ENCODE data around the gene PCSK1N. TPM values are rescaled to one million over a fixed set of nuclear protein-coding genes. Genes with fewer than 3 reads are reported as not detected.
"Not testable (repeated sequence)": the region's sequence is repeated elsewhere in the genome, so short reads cannot be mapped to it uniquely, and the experiment has no call there.

Gene PCSK1N
- total RNA-seq, result 10 to 100 TPM in 1 of 4 donors, 1 to 10 TPM in 3; 2.9 to 15.2 (median 7.7) TPM

- DNase-seq (ENCODE audit: extremely low spot score), result no peak
- 60% methylated on average over 17 of the region's 35 CpGs for WGBS
- H3K4me1 ChIP-seq, result peaks cover 4 to 26% (median 14%) of the 10 kb centered on the region in 4 donors
- intact Hi-C loops (cut with DNase I), result no loop called here
- no peaks in the 10 kb centered on the region for H3K36me3 ChIP-seq
- H3K4me3 ChIP-seq, result peak within 1 kb of the TSS in 3 of 4 donors; percentile 33 to 46 (median 37)
- no peak within 1 kb of the TSS for H3K27ac ChIP-seq (replicated peaks in 1 of 4)
- peaks cover 0 to 48% (median 12%) of the 10 kb centered on the region in 4 donors for H3K27me3 ChIP-seq
- TF ChIP-seq CTCF (IDR thresholded peaks at IDR 0.05) (no peak), POLR2AphosphoS5 (IDR thresholded peaks at IDR 0.05) (no peak), EP300 (IDR thresholded peaks at IDR 0.05) (no peak), POLR2A (IDR thresholded peaks at IDR 0.05; ENCODE audit: low read depth) (no peak)
- H3K9me3 ChIP-seq, result no peaks in the 10 kb centered on the region
These were observed at the start of gene PCSK1N for GRCh38 chrX:48835524-48836329. PCSK1N (minus strand) TSS chrX:48835610; CDS start chrX:48835532, 78 bp downstream.

- no peaks in the 10 kb centered on the region for H3K4me1 ChIP-seq
- no peaks in the 10 kb centered on the region for H3K27me3 ChIP-seq
- intact Hi-C loops (cut with DNase I), result no loop called here
- no peak overlapping the region for H3K27ac ChIP-seq (replicated peaks in 1 of 4)
- no peak overlapping the region for H3K4me3 ChIP-seq
- H3K9me3 ChIP-seq, result no peaks in the 10 kb centered on the region
- H3K36me3 ChIP-seq, result no peaks in the 10 kb centered on the region
- no peak for DNase-seq (ENCODE audit: extremely low spot score)
- TF ChIP-seq CTCF (IDR thresholded peaks at IDR 0.05) (no peak), POLR2AphosphoS5 (IDR thresholded peaks at IDR 0.05) (no peak), POLR2A (IDR thresholded peaks at IDR 0.05; ENCODE audit: low read depth) (no peak), EP300 (IDR thresholded peaks at IDR 0.05) (no peak)
- 76% methylated on average over 10 of the region's 10 CpGs for WGBS
These were observed 48.3 kb upstream of the PCSK1N start for GRCh38 chrX:48883729-48884128.

GRCh38 chrX:48876944-48877343 is 41.5 kb upstream of the PCSK1N start:
- WGBS, result 55% methylated on average over 4 of the region's 4 CpGs
- H3K27me3 ChIP-seq; H3K4me1 ChIP-seq; H3K27ac ChIP-seq (replicated peaks in 1 of 4); H3K36me3 ChIP-seq; H3K4me3 ChIP-seq; H3K9me3 ChIP-seq; intact Hi-C loops (cut with DNase I); DNase-seq (ENCODE audit: extremely low spot score): not testable (repeated sequence)

GRCh38 chrX:48872017-48872416 is 36.6 kb upstream of the PCSK1N start:
- H3K27ac ChIP-seq (replicated peaks in 1 of 4); intact Hi-C loops (cut with DNase I); DNase-seq (ENCODE audit: extremely low spot score); H3K9me3 ChIP-seq; H3K36me3 ChIP-seq; H3K4me3 ChIP-seq; H3K27me3 ChIP-seq; H3K4me1 ChIP-seq: not testable (repeated sequence)
- WGBS, result 59% methylated on average over 2 of the region's 2 CpGs

GRCh38 chrX:48864210-48864609 is 28.8 kb upstream of the PCSK1N start:
- Histone ChIP-seq H3K9me3 (no peaks in the 10 kb centered on the region), H3K4me3 (no peak overlapping the region), H3K36me3 (no peaks in the 10 kb centered on the region), H3K27me3 (no peaks in the 10 kb centered on the region), H3K27ac (replicated peaks in 1 of 4) (no peak overlapping the region), H3K4me1 (no peaks in the 10 kb centered on the region)
- TF ChIP-seq POLR2AphosphoS5 (IDR thresholded peaks at IDR 0.05) (no peak), EP300 (IDR thresholded peaks at IDR 0.05) (no peak)
- intact Hi-C loops (cut with DNase I), result no loop called here
- no peak for DNase-seq (ENCODE audit: extremely low spot score)
- WGBS, result 54% methylated on average over 4 of the region's 4 CpGs

- Histone ChIP-seq H3K9me3 (no peaks in the 10 kb centered on the region), H3K4me1 (no peaks in the 10 kb centered on the region), H3K4me3 (no peak overlapping the region), H3K27me3 (no peaks in the 10 kb centered on the region), H3K27ac (replicated peaks in 1 of 4) (no peak overlapping the region), H3K36me3 (no peaks in the 10 kb centered on the region)
- WGBS, result 57% methylated on average over 5 of the region's 5 CpGs
- TF ChIP-seq CTCF (IDR thresholded peaks at IDR 0.05) (no peak), POLR2AphosphoS5 (IDR thresholded peaks at IDR 0.05) (no peak), EP300 (IDR thresholded peaks at IDR 0.05) (no peak), POLR2A (IDR thresholded peaks at IDR 0.05; ENCODE audit: low read depth) (no peak)
- intact Hi-C loops (cut with DNase I), result no loop called here
- no peak for DNase-seq (ENCODE audit: extremely low spot score)
These were observed 19.5 kb upstream of the PCSK1N start for GRCh38 chrX:48854898-48855297.

- intact Hi-C loops (cut with DNase I); H3K4me1 ChIP-seq; H3K27ac ChIP-seq (replicated peaks in 1 of 4); H3K9me3 ChIP-seq; H3K4me3 ChIP-seq; DNase-seq (ENCODE audit: extremely low spot score); H3K36me3 ChIP-seq; H3K27me3 ChIP-seq: not testable (repeated sequence)
- WGBS, result 79% methylated on average over 7 of the region's 12 CpGs
These were observed 18.9 kb upstream of the PCSK1N start for GRCh38 chrX:48854121-48854804.

GRCh38 chrX:48853494-48853893 is 18.1 kb upstream of the PCSK1N start:
- DNase-seq (ENCODE audit: extremely low spot score); H3K4me1 ChIP-seq; H3K36me3 ChIP-seq; H3K4me3 ChIP-seq; H3K27ac ChIP-seq (replicated peaks in 1 of 4); H3K27me3 ChIP-seq; intact Hi-C loops (cut with DNase I); H3K9me3 ChIP-seq: not testable (repeated sequence)

Measured in esophagus muscularis mucosa (tissue), 4 donors.